GOT3 (cell line): ENCODE results near the gene SRGAP3.

Source experiments
- DNase-seq: peaks from one replicate; lab custom pipeline; 2025; ENCODE audit warnings: mixed read lengths; lab: John Stamatoyannopoulos, UW

Gene SRGAP3

GRCh38 chr3:9173445-9173844, 76.0 kb downstream of the SRGAP3 start:
- no peak for DNase-seq

DNA sequence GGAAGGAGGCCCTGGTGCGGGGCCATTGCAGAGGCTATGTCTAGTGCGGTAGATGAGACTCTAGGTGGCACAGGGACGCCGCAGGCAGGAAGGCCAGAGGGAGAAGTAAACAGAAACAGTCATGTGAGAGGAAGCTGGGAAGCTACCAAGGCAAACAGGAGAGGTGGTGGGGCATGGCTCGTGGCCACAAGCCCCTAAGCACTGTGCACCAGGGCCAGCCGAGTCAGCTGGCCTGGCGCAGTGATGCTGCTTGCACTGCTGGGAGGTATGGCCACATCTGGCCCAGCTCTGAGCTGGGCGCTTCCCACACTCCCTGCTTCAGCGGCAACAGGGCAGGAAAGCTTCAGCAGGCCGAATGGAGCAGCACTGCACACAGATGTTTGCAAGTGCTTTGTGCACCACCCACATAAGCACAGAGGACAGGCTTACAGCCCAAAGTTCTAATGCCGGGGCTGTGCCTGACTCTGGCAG, 76.6 kb downstream of the SRGAP3 start:
- DNase-seq = no peak

DNA sequence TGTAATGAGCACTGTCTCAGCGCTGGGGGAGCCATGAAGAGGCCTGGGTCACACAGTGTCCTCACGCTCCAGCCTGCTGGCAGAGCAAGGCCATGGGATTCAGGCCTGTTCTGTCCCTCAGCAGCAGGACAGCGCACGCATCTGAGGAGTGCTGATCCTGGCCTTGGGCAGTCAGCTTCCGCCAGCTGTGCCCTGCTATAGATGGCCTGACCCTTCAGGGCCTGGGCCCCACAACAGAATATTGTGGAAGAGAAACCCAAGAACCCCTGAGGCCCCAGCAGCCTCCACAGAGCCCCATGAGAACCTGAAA, 78.6 kb downstream of the SRGAP3 start:
- no peak for DNase-seq

DNA sequence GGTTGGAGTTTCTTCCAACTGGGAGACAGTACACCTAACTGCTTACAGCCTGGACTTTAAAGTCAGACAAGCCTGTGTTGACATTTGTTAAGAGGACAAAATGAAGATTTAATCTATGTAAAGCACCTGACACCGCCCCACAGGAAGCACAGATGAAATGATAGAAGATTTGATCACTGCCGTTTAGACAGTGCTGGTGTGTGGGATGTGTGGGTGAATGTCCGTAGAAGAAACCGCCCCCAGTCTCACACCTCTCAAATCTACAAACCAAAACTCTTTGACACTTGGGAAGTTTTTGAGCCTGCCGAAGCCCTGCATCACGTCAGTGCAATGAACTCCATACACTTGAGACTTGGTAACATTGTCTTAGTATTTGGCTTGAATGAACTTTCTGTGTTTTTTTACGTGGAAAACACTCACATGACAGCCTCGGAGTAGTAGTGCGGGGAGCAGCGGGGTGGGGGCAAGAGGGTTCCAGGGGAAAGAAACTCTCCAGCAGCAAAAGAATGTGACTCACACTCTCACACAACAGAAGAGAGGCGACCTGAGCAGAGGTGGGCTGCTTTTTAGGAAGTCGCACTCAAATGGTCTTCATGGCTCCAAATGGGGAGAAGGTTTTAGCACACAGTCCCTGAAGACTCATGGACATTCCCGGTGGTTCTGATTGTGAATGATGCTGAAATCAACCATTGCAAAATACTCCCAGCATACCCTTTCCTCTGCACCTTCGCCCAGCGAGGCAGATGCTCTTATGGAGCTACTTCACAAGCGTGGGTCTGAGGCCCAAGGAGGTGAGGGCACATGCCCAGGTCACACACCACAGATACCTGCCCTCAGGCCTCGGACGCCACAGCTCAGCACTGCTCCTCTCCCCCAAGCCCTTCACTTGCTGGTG, 79.2 kb downstream of the SRGAP3 start:
- DNase-seq = no peak

GRCh38 chr3:9169326-9169725, 80.1 kb downstream of the SRGAP3 start:
- no peak for DNase-seq

DNA sequence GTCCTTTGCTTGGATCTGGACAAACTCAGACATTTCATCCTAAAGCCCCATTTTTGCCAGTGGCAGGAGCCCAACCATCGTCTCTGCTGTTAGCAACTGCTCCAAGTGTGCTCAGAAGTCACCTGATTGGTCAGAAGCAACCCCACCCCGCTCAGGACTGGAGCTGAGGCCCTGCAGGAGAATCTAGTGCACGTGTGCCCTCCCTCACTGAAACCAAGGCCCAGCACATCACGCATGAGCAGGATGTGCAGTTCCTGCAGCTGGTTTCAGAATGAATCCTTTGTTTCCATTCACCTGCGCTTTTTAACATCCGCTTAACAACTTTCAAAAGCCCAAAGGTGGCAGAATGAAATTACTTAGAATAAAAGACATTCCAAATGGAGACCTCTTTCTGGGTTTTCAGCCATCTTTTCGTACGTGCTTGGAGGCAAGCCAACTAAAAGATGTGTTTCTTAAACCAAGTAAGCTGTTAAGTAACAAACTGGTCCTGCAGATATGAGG, 81.2 kb downstream of the SRGAP3 start:
- DNase-seq = no peak

DNA sequence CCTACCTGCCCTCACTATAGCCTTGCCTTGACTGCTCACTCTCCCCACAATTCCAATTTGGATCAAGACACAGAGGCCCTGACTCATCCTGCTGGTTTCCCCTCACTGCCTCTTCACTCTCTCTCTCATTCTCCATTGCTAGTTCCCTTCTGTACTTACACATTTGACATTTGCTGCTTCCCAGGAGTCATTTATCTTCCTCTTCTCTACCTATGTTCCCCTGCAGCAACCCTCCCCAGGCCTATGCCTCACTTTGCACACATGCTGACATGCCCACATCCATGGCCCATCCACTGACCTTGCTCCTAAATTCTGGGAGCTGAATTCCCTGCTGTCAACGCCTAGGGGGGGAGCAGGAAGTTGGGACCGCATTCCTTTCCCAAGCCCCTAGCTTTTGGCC, 82.2 kb downstream of the SRGAP3 start:
- no peak for DNase-seq

- no peak for DNase-seq
These were observed 84.0 kb downstream of the SRGAP3 start for GRCh38 chr3:9165421-9165820.

DNA sequence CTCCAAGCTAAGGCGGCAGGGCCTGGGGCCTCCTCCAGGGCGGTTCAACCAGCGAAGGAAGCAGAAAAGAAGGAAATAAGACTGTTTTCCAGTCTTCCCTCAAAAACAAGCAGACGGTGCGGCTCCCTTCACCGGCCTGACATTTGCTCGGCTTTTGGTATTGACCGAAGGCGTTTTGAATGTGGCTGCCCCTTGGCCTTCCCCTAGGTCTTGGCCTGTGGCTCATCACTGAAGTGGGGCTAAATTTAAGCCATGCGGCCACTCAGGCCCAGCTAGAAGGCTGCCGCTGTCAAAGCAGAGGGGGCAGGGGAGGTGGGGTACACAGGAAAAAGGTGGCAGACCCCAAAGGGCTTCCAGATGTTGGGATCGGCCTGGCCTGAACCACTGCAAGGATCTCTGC, 86.2 kb downstream of the SRGAP3 start:
- DNase-seq = no peak

DNA sequence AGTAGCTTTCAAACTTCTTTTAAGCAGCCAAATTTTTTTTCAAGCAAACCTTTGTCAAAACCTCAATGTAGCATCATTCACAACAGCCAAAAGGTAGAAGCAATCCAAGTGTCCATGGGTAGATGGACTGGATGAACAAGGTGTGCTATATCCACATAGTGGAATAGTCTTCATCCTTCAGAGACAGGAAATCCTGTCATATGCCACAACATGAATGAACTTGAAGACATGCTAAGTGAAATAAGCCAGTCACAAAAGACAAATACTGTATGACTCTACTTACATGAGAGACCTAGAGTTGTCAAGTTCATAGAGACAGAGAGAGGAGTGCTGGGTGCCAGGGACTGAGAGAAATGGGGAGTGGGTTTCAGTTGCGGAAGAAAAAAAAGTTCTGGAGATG, 87.6 kb downstream of the SRGAP3 start:
- no peak for DNase-seq

DNA sequence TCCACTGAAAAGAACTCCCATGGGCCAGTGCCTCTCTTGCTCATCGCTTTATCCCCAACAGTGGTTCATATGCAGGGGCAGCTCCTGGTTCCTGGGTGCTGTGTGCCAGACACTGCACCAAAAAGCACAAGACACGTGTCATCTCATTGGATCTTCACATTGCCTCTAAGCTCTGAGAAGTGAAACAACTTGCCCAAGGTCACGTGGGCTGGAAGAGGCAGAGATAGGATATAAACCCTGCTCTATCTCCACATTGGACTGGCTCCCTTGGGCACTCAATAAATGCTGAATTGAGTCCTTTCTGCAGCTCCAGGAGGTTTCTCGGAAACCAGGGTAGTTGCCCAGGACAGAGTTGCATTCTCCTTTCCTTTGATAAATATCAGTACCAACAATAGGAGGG, 88.1 kb downstream of the SRGAP3 start:
- DNase-seq = no peak

DNA sequence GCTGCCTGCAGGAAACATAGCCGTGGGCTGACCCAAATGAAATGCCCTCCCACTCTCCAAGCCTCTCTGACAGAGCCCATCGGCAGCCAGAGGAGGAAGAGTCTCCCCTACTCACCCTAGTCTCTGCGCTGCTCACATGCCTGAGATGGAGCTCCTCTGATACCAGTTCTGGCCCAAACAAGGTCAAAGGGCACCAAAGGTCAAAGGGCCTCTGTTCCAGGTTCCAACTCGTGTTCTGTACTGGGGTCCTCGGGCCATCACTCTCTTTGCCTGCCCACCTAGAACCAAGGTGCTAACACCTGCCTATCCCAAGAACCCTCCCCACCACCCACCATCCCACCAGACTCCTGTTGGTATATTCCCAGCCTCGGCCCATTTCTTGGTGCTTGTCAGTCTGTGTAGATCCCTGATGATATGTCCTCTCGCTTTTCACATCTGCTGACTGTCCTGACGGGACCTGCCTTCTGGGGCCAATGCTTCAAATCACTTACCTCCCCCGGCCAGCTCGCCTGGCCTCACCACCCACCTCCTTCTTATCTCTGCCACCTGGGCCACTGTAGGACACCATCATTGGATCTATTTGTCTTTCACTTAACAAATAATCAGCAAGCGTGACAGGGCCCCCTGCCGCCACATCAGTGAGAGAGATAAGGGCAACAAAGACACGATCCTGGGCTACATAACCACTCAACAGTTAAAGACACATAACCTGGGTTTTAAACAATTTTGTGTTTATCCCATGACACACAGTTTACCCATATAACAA, 90.4 kb downstream of the SRGAP3 start:
- no peak for DNase-seq

GRCh38 chr3:9157651-9158362, 91.6 kb downstream of the SRGAP3 start:
- DNase-seq = no peak

- DNase-seq = no peak
These were observed 92.8 kb downstream of the SRGAP3 start for GRCh38 chr3:9156604-9157003.

- no peak for DNase-seq
These were observed 94.4 kb downstream of the SRGAP3 start for GRCh38 chr3:9155028-9155427.

DNA sequence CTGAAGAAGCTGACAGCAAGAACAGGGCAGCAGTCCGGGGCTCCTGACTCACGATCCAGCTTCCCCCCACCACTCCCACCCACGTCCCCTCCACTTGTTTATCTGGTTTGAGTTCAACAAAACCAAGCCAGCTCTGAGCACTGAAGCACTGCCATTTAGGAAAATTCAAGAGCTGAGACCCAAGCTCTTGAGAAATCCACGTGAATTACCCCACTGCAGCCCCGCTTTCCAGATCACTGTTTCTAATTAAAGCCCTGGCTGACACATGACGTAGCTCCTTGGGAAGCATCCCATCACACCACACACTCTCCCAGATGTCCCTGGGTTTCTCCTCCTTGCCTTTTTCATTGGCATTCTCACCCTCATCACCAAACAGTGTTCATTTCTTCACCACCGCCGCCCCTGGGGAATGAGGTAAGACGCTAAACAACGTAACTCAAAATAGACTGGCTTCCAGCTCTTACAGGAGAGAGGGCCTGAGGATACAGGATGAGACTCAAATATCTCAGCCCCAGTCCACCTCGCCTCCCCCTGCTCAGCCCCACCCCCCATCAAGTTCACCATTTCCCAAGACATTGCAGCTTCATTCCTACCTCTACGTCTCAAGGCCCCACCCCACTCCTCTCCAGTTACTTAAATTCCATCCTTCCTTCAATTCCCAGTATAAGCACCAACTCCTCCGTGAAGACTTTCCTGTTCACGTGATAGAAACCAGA, 95.4 kb downstream of the SRGAP3 start:
- DNase-seq = no peak

- DNase-seq = no peak
These were observed 98.2 kb downstream of the SRGAP3 start for GRCh38 chr3:9151240-9151639.

DNA sequence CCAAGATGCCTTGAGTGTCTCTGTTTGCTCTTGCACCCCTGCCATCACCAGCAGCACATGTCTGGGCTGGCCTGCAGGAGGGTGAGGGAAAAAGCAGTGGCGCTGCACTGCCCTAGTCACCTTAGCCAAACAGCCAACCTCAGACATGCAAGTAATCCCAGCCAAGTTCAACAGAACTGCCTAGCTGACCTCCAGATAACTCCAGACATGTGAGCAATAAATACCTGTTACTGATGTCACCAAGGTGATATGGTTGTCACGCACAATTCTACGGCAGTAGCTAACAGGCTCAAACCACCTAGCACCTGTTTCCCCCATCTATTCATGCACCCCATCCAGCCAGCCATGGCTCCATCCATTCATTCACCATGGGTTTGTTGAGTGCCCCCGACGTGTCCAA, 99.9 kb downstream of the SRGAP3 start:
- DNase-seq = no peak

DNA sequence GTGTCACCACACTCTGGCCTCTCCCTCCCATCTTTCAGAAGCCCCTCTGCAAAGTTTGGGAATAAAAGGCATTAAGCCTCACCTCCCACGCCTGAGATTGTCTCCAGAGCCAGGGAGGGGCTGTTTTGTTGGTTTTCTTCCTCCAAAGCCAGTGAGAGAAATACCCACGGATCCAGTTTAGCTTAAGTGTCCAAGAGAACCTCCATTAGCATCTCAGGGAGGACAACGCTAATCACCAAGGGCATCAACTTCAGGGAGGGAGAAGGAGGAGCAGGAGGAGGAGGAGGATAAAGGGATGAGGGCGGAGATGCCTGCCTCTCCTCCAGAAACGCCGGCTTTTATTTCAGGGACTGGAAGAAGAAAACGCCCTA, 101.6 kb downstream of the SRGAP3 start:
- no peak for DNase-seq

DNA sequence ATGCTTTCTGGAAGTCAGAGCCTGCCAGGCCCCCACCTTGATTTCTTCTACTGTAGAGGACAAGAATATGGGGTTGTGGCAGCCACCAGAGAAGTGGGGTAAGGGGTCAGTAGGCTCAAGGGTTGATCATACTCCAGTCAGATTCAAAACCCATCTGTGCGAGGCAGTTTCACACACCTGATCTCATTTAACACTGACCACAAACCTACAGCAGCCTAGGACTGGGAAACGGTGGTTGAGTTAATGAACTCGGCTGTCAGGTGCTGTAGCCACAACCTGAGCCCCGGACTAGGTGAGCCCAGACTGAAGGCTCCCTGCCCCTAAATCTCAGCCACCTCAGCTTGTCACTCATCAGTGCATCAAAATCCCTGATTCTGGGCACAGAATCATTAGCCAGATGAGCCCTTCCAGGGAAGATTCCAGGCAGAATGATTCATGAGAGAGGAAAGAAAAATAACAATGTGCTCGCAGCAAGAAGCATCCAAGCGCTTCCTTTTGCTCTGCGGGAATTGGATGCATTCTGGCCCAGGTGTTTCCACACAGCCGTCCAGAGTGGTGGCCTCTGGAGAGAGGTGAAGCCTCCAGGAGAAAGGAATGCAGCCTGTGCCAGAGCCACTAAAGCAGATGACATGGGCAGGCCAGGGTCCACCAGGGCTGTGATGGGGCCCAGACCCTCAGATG, 102.1 kb downstream of the SRGAP3 start:
- DNase-seq = no peak

DNA sequence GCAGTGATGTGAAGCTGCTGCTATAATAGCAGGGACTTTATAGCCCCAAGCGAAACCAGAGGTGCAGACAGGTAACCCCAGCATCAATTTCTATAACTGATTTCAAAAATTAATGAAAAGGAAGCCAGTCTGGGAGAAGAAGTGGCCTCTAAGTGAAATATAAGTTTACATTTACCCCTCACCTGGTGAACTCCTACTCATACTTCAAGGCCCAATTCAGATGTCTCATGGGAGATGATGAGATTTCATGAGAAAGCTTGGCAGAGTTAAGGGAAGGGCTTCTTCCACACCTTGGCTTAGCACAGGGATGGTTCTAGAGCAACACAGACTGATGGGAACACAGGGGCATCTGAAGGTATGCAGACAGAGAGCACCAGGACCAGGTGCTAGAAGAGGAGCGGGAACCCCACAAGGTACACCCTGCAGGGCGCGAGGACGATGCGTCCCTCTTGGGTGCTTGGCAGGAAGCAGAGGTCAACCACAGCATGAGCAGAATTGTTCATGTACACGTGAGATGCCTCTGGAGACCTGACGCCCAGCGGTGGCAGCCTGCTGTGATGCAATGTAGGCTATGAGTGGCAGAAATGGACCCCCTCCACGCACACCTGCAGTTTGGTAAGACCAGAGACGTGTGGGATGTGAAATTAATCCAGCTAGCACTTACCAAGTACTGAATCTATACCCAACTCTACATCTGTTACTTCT, 102.9 kb downstream of the SRGAP3 start:
- DNase-seq = no peak
